ENCODE results near the gene CDHR3. TPM values are rescaled to one million over a fixed set of nuclear protein-coding genes. Genes with fewer than 3 reads are reported as not detected.

CDHR3 gene
- total and polyA plus RNA-seq, 2 of the 8 experiments (the other 6 are each of a cell fraction or from before 2014, with no cell fraction given), result 6.4 to 6.8 TPM

- no peak for TF ChIP-seq KDM5A (IDR thresholded peaks at IDR 0.05; ENCODE audit: low read length)
- TF ChIP-seq GABPA (IDR thresholded peaks at IDR 0.05; ENCODE audit: borderline replicate concordance, insufficient read depth, low read length), result no peak
Measured at GRCh38 chr7:106012935-106013439, 49.9 kb downstream of the CDHR3 start (continued).
